Testis (tissue), 2 donors: ENCODE results near the gene ADCY9.

Source experiments
- POLR2A ChIP-seq: fragments of 450-650 bp; IDR thresholded peaks from one replicate; pipeline ENCODE4 v1.6.1; 2017; ENCODE audit warnings: antibody characterized with exemption, mild to moderate bottlenecking, moderate library complexity
- TF ChIP-seq, protein P1 (sequence below), 3 experiments: fragments of 450-650 bp in 2 of 3; fragments of 200-600 bp in 1 of 3; sonication (generic) in 1 of 3; IDR thresholded peaks; one replicate each; pipeline ENCODE4 v1.5.1; 2016 to 2019; ENCODE audit warnings: antibody characterized with exemption in 3 of 3, mild to moderate bottlenecking in 2 of 3, moderate library complexity in 1 of 3

DNA sequence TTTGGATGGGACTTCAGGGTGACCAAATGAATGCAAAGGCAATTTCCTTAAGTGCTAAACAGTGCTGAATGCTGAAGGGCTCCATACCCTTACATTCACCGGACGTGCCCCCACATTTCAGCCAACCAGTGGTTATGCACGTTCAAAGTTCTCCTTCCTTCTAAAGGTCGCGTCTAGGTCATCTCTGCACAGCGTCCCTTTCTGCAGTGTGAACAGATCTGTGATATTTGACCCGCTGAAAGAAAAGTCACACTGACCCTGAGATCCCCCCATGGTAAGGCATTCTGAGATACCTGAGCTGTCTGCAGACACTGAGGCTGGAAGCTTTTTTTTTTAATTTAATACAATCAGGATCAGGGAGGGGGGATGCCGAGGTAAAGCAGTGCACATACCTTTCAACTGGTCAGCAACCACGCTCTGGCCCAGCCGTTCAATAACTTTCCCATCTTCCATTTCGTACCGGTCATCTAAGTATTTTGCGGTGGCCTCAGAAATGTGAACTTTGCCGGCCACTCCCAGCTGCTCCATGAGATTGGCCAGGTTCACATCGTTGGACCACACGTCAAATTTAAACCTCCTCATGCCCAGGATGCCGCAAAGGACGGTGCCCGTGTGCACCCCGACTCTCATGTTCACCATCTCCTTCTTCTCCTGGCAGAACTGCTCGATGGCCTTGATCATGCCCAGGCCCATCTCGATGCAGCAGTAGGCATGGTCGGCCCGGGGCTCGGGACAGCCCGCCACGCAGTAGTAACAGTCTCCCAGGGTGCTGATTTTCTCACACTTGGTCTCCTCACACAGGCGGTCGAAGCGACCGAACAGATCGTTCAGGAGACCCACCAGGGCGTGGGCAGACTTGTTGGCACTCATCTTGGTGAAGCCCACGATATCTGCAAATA lies 2.6 kb downstream of the ADCY9 start:
- TF ChIP-seq, protein P1, sequence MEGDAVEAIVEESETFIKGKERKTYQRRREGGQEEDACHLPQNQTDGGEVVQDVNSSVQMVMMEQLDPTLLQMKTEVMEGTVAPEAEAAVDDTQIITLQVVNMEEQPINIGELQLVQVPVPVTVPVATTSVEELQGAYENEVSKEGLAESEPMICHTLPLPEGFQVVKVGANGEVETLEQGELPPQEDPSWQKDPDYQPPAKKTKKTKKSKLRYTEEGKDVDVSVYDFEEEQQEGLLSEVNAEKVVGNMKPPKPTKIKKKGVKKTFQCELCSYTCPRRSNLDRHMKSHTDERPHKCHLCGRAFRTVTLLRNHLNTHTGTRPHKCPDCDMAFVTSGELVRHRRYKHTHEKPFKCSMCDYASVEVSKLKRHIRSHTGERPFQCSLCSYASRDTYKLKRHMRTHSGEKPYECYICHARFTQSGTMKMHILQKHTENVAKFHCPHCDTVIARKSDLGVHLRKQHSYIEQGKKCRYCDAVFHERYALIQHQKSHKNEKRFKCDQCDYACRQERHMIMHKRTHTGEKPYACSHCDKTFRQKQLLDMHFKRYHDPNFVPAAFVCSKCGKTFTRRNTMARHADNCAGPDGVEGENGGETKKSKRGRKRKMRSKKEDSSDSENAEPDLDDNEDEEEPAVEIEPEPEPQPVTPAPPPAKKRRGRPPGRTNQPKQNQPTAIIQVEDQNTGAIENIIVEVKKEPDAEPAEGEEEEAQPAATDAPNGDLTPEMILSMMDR (IDR thresholded peaks at IDR 0.05) = no peak
- no peak for TF ChIP-seq POLR2A
